Pancreas (tissue), 10 donors: ENCODE results near the gene RAP1GAP2. TPM values are rescaled to one million over a fixed set of nuclear protein-coding genes. Genes with fewer than 3 reads are reported as not detected.

Source experiments
- ATAC-seq, 4 donors: fragments of 200-7000 bp; cut with Tn5 transposase; one replicate each; pipeline versions ENCODE4 v1.8.0 to v1.9.1; 2020; ENCODE audit warnings: mild to moderate bottlenecking in 4 of 4, moderate library complexity in 4 of 4
- DNase-seq, 6 donors: peaks; one replicate each; pipeline ENCODE4 v3.0.0-alpha.2; 2020
- FAIRE-seq: peaks from 2 replicates; lab custom pipeline; 2012; peaks lifted over from hg19 to GRCh38; lab: Jason Lieb, UNC
- H3K27ac ChIP-seq, 4 donors: fragments of 200-600 bp; sonication (generic); 1 replicate in 3 of 4; 2 replicates in 1 of 4; pipeline versions ENCODE4 v1.5.0 to v1.8.0; 2020
- H3K27me3 ChIP-seq, 4 donors: fragments of 200-600 bp; one replicate each; pipeline ENCODE4 v1.8.0; 2021
- H3K36me3 ChIP-seq, 3 donors: fragments of 200-600 bp; sonication (generic) in 1 of 3; one replicate each; pipeline versions ENCODE4 v1.5.0 to v1.8.0; 2020 to 2021
- H3K4me1 ChIP-seq, 3 donors: fragments of 200-600 bp; one replicate each; pipeline ENCODE4 v1.8.0; 2021
- H3K4me3 ChIP-seq, 4 donors: fragments of 200-600 bp; sonication (generic) in 2 of 4; one replicate each; pipeline versions ENCODE4 v1.5.0 to v1.8.0; 2020 to 2021
- H3K9me3 ChIP-seq, 4 donors: fragments of 200-600 bp; one replicate each; pipeline ENCODE4 v1.8.0; 2021
- WGBS, 2 donors: extraction: QIAGEN DNeasy Blood & Tissue Kit; methylation state at CpG; one replicate each; pipeline ENCODE4 v1.1.7; 2013; 5-methylcytosine and 5-hydroxymethylcytosine counted together
- intact Hi-C, 3 donors: fragments of 100-400 bp; cut with DNase I; formaldehyde crosslinking; loops; one replicate each; pipeline versions ENCODE4 v1.11.1 to v1.14.2; 2022
- polyA plus RNA-seq, 2 donors: library from polyadenylated mRNA; stranded (reverse); fragments of 200-250 nt; gene quantifications; one replicate each; pipeline ENCODE4 v1.2.3, GENCODE V29; 2013
- total RNA-seq, 6 donors: library from RNA; stranded (reverse); fragmentation: NEBNext Ultra II Directional in 4 of 6; extraction: Animal tissue kit (Norgen Biotek cat#: 25700) in 4 of 6; gene quantifications; one replicate each; pipeline versions ENCODE4 v1.2.1 to v1.2.4, GENCODE V29; 2021 to 2023
- TF ChIP-seq, protein P1 (sequence below), 4 donors: fragments of 200-600 bp; sonication (generic) in 3 of 4; IDR thresholded peaks; one replicate each; pipeline versions ENCODE4 v1.5.0 to v1.8.0; 2021; ENCODE audit warnings: antibody characterized with exemption in 4 of 4
- donor health status: healthy with polysubstance abuse.
- donor health status: DM: no; HTN: no; CAD: no; lungs with moderate emphysema.
- donor health status: DM: no; HTN: no; CAD: no.
- donor health status: control.
- donor health status: control.
- donor health status: Bipolar disorder and iron deficiency.
- donor health status: DM: yes; HTN: yes; CAD: no.
- donor health status: DM: no; HTN: no; CAD: no.
- donor health status: DM: no; HTN: no; CAD: no.
- donor health status: DM: yes; HTN: yes; CAD: no.

Gene RAP1GAP2
- total and polyA plus RNA-seq, 8 donors = 29.7 to 51.2 (median 43.0) TPM

DNA sequence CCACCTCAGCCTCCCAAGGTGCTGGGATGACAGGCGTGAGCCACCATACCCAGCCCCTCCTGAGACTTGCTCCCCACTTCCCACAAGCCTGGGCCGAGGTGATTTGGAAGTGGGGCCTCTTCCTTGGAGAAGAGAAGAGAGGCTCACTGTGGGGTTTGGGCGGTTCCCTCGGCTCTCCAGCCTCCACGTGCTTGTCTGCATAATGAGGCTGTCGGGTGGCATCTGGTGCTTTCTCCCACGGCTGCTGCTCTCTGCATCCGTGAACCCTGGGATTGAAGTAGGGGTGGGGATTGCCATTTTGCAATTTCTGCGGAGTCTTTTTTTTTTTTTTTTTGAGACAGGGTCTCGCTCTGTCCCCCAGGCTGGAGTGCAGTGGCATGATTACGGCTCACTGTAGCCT, 101.4 kb downstream of the RAP1GAP2 start:
- H3K27ac ChIP-seq = peak overlapping the region in 3 of 4 donors; percentile 78 to 90 (median 82)
- DNase-seq = peak in 5 of 6 donors; percentile 69 to 82 (median 78)
- no peaks in the 10 kb centered on the region for H3K9me3 ChIP-seq
- 36 to 38% methylated on average over 11 of the region's 11 CpGs for WGBS, 2 donors
- peaks cover 56 to 83% (median 65%) of the 10 kb centered on the region in 3 donors for H3K4me1 ChIP-seq
- no peaks in the 10 kb centered on the region for H3K27me3 ChIP-seq
- intact Hi-C loops = no loop called here
- TF ChIP-seq, protein P1, sequence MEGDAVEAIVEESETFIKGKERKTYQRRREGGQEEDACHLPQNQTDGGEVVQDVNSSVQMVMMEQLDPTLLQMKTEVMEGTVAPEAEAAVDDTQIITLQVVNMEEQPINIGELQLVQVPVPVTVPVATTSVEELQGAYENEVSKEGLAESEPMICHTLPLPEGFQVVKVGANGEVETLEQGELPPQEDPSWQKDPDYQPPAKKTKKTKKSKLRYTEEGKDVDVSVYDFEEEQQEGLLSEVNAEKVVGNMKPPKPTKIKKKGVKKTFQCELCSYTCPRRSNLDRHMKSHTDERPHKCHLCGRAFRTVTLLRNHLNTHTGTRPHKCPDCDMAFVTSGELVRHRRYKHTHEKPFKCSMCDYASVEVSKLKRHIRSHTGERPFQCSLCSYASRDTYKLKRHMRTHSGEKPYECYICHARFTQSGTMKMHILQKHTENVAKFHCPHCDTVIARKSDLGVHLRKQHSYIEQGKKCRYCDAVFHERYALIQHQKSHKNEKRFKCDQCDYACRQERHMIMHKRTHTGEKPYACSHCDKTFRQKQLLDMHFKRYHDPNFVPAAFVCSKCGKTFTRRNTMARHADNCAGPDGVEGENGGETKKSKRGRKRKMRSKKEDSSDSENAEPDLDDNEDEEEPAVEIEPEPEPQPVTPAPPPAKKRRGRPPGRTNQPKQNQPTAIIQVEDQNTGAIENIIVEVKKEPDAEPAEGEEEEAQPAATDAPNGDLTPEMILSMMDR (IDR thresholded peaks at IDR 0.05) = no peak
- ATAC-seq = peak in 2 of 4 donors; percentile 18 to 19
- H3K4me3 ChIP-seq = no peak overlapping the region
- no peak for FAIRE-seq
- H3K36me3 ChIP-seq = no peaks in the 10 kb centered on the region

GRCh38 chr17:2898255-2898926, 102.2 kb downstream of the RAP1GAP2 start:
- intact Hi-C loops = no loop called here
- TF ChIP-seq, protein P1 (IDR thresholded peaks at IDR 0.05) = no peak
- DNase-seq (peak; percentile 86 to 90 (median 88)), FAIRE-seq (no peak), ATAC-seq (peak; percentile 29 to 52 (median 33))
- Histone ChIP-seq H3K27ac (peak overlapping the region; percentile 60 to 90 (median 80)), H3K4me1 (peaks cover 59 to 82% (median 69%) of the 10 kb centered on the region in 3 donors), H3K9me3 (no peaks in the 10 kb centered on the region), H3K36me3 (no peaks in the 10 kb centered on the region), H3K27me3 (no peaks in the 10 kb centered on the region), H3K4me3 (no peak overlapping the region)
- WGBS, 2 donors = 37 to 38% methylated on average over 15 of the region's 15 CpGs

- ATAC-seq = peak; percentile 29 to 55 (median 48)
- Histone ChIP-seq H3K4me1 (peaks cover 58 to 82% (median 64%) of the 10 kb centered on the region in 3 donors), H3K9me3 (no peaks in the 10 kb centered on the region), H3K27me3 (no peaks in the 10 kb centered on the region), H3K36me3 (no peaks in the 10 kb centered on the region), H3K27ac (peak overlapping the region; percentile 60 to 90 (median 80)), H3K4me3 (no peak overlapping the region)
- 9 to 12% methylated on average over 9 of the region's 9 CpGs for WGBS, 2 donors
- TF ChIP-seq, protein P1 (IDR thresholded peaks at IDR 0.05) = no peak
- intact Hi-C loops = loop anchor here in 1 of 3 donors (10.0 kb wide), 1 partner anchor 45 kb away; no protein-coding TSS in a partner anchor
- peak; percentile 73 to 87 (median 82) for DNase-seq
- no peak for FAIRE-seq
These were observed 103.7 kb downstream of the RAP1GAP2 start for GRCh38 chr17:2899906-2900305.

- FAIRE-seq (no peak), ATAC-seq (no peak), DNase-seq (no peak)
- intact Hi-C loops = loop anchor here in 1 of 3 donors (10.0 kb wide), 1 partner anchor 46 kb away; no protein-coding TSS in a partner anchor
- Histone ChIP-seq H3K4me1 (peaks cover 55 to 79% (median 64%) of the 10 kb centered on the region in 3 donors), H3K27me3 (no peaks in the 10 kb centered on the region), H3K36me3 (no peaks in the 10 kb centered on the region), H3K4me3 (no peak overlapping the region), H3K27ac (peak overlapping the region; percentile 60 to 90 (median 80)), H3K9me3 (no peaks in the 10 kb centered on the region)
- WGBS, 2 donors = 70 to 71% methylated on average over 9 of the region's 9 CpGs
- TF ChIP-seq, protein P1 (IDR thresholded peaks at IDR 0.05) = no peak
These were observed 104.6 kb downstream of the RAP1GAP2 start for GRCh38 chr17:2900842-2901241.
